ENCODE results near the gene CHD1L.
"Not testable (repeated sequence)": the region's sequence is repeated elsewhere in the genome, so short reads cannot be mapped to it uniquely, and the experiment has no call there.

Gene CHD1L

GRCh38 chr1:147272042-147272441 is 29.6 kb downstream of the CHD1L start:
- no peak for DNase-seq

DNA sequence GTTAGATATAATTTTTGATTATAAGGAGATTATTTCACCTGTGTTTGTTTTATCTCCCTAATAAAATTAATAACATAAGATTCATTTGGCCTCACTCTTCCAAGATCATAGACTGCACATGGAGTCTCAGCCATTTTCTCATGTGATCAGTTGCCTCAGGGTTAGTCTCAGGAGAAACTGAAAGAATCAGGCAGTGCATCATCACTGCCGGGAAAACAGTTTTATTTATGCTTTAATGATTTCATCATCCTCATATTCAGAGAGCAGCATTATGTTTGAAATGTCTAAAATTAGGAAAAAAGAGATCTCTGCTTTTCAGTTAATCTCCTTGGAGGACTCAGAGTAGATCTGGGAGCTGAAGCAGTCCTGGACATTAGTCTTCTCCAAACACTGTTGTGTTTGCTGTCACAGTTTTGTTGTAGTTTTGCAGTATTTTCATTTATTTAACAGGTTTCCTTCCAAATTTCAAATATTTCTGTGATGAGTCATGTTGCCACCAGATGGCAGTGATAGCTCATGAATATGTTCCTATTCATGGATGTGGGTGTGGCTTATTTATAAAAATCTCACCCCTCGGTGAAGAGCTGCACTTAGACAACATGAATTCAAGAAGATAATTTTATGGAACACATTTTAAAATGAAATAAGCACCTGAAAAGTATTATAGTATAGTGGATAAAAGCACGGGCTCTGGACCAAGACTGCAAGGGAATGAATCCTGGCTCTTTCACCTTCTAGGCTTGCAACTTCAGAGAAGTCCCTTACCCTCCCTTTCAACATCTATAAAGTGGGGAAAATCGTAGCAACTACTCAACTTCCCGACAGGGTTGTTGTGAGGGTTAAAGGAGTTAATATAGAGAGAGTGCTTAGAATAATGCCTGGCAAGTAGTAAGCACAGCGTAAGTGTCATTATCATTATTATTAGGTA is 31.2 kb downstream of the CHD1L start:
- DNase-seq: no peak

DNA sequence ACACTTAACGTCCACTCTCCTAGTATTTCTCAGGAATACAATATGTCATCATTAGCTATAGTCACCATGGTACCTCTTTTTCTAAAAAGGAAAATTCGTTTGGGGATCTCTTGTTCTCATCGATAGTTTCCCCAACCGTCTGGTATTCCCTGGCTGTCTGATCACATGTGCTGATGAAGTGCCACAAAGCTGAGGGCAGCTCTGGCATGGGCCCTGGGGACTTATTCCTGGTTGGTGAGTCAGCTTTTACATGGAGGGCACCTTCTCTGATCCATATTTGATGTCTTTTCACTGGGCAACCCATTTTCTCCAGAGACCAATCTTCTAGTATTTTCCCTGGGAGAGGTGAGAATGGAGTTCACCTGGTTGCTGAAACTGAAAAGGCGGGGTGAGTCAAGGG is 39.5 kb downstream of the CHD1L start:
- no peak for DNase-seq

GRCh38 chr1:147283011-147283410 is 40.5 kb downstream of the CHD1L start:
- DNase-seq: no peak

DNA sequence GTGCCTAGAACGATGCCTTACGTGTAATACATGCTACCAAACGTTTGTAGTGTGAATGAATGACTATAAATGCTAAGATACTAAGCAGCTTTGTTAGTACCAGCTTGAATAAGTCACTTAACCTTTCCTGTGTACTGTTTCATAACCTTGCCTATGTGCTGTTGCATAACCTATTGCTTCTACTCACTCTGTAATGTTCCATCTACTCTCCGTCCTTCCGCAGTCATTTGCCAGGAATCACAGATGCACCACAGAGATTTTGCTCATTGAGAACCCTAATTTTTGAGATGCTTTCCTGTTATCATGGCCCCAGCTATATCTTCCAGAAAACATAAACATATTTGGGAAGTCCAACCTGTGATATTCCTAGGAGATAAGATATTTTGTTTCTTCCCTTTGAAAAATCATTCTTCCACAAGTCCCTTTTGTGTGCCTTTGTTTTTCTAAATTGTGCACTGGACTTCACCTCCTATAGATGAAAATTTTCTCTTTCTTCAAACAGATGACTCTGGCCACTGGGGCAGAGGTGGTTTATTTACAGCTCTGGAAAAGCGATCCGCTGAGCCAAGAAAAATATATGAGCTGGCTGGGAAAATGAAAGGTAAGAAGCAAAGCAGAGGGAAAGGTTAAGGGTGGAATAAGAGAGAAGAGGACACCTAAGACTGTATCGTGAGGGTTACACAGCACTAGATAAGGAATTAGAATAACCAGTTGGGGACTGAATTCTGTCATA is 44.8 kb downstream of the CHD1L start:
- DNase-seq: no peak

- DNase-seq: no peak
These were observed 49.5 kb downstream of the CHD1L start for GRCh38 chr1:147292012-147292411.

DNA sequence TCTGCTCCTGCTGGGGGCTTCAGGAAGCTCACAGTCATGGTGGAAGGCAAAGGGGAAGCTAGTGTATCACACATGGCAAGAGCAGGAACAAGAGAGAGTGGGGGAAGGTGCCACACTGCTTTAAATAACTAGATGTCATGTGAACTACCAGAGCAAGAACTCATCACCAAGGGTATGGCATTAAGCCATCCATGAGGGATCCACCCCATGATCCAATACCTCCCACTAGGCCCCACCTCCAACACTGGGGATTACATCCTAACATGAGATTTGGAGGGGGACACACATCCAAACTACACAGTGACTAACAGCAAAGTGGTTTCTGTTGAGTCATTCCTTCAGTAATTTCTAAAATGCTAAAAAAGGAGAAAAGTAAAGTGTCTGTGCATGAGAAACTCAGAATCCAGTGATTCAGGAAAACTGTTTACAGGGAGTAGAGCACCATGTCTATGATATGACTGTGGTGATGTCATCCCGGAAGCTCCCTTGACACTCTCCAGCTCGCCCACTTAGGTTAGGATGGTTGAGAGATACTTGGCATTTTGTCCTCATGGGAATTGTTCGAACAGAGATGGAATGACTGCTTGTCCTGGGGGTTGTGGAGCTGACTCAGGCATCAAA is 50.3 kb downstream of the CHD1L start:
- no peak for DNase-seq

DNA sequence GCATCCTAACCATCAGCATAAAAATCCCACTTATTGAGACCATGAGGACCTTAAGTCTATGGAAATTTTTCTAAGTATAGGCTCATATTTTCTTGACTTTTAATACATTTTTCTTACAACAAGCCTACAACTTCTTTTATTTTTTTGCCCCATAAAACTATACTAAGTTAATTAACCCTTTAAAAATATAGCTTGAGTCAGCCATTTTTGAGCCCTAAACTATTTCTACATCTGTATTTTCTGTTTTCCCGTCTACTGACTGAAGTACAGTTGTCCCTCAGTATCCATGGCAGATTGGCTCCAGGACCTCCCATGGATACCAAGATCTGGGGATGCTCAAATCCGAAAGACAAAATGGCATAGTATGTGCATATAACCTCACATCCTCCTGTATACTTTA is 55.0 kb downstream of the CHD1L start:
- no peak for DNase-seq

DNA sequence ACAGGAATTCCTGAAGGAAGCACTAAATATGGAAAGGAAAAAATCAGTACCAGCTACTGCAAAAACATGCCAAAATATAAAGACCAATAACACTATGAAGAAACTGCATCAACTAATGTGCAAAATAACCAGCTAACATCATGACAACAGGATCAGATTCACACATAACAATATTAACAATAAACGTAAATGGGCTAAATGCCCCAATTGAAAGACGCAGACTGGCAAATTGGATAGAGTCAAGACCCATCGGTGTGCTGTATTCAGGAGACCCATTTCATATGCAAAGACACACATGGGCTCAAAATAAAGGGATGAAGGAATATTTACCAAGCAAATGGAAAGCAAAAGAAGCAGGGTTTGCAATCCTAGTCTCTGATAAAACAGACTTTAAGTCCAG is 63.3 kb downstream of the CHD1L start:
- not testable (repeated sequence) for DNase-seq

DNA sequence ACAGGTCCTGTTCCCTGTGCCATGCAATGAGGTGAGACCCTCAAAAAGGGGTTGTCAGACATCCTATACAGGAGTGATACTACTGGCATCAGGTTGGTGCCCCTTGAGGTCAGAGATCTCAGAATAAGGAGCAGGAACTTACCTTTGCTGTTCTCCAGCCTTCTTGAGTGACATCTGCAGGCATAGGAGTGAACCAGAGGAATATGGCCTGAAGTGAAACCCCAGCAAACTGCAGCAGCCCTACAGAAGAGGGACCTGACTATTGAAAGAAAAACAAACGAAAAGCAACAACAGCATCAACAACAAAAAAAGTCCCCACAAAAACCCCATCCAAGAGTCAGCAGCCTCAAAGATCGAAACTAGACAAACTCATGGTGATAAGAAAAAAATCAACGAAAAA is 74.5 kb downstream of the CHD1L start:
- no peak for DNase-seq

DNA sequence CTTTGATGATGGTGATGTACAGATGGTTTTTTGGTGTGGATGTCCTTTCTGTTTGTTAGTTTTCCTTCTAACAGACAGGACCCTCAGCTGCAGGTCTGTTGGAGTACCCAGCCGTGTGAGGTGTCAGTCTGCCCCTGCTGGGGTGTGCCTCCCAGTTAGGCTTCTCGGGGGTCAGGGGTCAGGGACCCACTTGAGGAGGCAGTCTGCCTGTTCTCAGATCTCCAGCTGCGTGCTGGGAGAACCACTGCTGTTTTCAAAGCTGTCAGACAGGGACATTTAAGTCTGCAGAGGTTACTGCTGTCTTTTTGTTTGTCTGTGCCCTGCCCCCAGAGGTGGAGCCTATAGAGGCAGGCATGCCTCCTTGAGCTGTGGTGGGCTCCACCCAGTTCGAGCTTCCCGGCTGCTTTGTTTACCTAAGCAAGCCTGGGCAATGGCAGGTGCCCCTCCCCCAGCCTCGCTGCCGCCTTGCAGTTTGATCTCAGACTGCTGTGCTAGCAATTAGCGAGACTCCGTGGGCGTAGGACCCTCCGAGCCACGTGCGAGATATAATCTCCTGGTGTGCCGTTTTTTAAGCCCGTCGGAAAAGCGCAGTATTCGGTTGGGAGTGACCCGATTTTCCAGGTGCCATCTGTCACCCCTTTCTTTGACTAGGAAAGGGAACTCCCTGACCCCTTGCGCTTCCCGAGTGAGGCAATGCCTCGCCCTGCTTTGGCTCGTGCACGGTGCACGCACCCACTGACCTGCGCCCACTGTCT is 84.6 kb downstream of the CHD1L start:
- DNase-seq: not testable (repeated sequence)

GRCh38 chr1:147334292-147334691 is 91.8 kb downstream of the CHD1L start:
- no peak for DNase-seq

- DNase-seq: no peak
These were observed 93.8 kb downstream of the CHD1L start for GRCh38 chr1:147336291-147336690.

DNA sequence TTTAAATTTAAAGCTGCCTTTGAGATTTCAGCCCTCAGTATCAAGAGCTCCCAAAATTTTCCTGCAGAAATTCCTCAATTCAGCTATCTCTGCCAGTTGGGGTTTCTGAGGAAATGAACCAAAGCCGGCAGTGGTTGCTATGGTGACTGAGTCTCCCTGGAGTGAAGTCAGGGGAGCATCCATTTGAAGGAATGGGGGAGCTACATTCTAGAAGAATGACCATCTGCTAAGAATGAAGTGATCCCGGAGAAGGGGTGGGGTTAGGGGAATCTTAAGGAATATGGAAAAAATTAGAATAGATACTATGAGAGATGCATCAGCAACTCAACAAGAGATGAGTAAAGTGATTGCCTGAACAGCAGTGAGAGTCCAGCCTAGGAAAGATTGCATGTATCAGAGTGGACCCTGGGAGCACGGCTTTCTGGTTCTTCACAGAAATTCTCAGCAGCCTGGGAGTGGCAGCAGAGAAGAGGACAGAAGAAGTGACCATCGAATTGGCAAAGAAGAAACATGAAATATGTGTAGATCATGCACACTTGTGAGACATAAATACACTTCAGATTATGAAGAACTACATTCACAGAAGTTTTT is 94.7 kb downstream of the CHD1L start:
- no peak for DNase-seq

- no peak for DNase-seq
These were observed 96.1 kb downstream of the CHD1L start for GRCh38 chr1:147338571-147338970.

- no peak for DNase-seq
These were observed 98.8 kb downstream of the CHD1L start for GRCh38 chr1:147341246-147341645.
